Stimulated activated CD8-positive, alpha-beta memory T cell treated with anti-CD3 and anti-CD28 coated beads, Interleukin-4, amount 100 ng/mL, for 4 hours (primary cell): ENCODE data around the gene PNPLA2.

ENCODE experiments used
- DNase-seq, 2 donors: peaks; one replicate each; pipeline ENCODE4 v3.0.0-alpha.2; 2020; ENCODE audit warnings: low read depth in 2 of 2, low spot score in 1 of 2

Gene PNPLA2

GRCh38 chr11:818396-819128 is at the start of gene PNPLA2:
Gene PNPLA2, plus strand, starts transcription at chr11:818914. Its CDS starts 805 bp downstream, at chr11:819719.
- DNase-seq = no peak

GRCh38 chr11:769887-770641 is 48.6 kb upstream of the PNPLA2 start:
- no peak for DNase-seq

DNA sequence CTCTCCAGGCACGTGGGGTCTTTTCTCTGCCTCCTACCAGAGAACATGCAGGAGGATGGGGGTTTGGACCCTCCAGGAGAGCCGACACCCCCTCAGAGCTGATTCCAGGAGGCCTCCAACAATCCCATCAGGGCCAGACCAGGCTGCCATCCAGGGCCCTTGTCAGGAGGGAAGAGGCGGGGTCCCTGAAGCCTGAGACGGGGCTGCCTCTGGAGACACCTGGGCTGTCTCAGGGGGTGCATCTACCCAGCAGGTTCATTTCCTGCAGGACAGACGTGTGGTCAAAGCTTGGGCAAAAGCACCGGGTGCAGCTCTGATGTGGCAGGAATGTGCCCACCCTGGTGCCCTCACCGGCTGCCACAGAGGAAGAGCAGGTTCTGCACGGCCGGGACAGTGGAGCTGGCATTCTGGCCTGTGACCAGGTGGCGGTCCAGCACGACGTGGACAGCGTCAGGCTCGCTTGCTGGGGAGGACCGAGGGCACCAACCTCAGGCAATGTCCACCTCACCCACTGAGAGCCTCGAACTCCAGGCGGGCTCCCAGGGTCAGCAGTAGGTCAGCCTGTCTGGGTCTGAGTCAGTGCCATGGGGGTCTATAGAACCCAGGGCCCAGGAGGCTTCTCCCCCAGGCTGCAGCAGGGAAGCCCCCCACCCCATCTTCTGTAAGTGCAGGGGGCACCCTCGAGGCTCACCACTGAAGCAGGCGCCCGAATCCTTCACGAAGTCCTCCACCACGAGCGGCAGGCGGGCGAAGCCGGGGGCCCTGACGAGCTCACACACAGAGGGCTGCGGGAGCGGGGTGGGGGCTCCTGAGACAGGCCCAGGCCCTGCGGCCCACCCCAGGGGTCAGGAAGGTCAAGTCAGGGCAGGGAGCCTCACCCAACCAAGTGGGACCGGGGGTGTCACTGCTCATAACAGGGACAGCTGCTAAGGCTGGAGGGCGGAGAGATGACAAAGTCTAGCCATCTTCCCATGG is 47.8 kb upstream of the PNPLA2 start:
- DNase-seq = no peak

GRCh38 chr11:771617-772204 is 47.0 kb upstream of the PNPLA2 start:
- no peak for DNase-seq

- no peak for DNase-seq
These were observed 46.0 kb upstream of the PNPLA2 start for GRCh38 chr11:772429-773390.

GRCh38 chr11:773425-773824 is 45.3 kb upstream of the PNPLA2 start:
- no peak for DNase-seq

GRCh38 chr11:773830-774229 is 44.9 kb upstream of the PNPLA2 start:
- no peak for DNase-seq

DNA sequence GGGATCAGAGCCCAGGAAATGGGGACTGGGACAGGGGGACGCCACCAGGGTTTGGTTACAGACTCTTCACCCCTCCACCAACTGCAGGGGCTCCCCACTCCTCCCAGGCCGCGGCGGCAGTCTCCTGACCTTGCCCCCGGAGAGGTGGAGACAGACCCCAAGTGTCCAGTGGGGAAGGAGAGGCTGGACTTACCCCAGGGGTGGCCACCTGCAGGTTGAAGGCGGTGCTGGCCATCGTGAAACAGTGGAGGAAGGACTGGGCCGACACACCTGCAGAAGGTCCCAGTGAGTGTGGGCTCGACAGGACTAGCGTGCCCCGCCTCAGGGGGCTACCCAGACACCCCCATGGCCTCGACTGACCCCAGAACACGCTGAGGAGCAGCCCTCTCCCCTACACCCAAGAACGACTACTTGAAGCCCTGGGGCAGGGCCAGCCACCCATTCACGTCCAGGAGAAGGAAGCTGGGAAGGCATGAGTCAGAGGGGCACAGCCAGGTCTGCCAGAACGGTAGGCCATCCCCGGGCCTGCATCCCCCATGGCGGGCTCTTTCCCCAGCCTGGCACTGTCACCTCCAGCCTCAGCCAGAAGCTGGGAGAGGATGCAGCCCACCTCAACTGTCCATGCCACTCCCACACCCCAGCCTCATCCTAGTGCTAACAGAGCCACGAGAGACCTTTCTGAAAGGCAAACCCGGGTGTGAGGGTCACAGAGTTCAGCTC is 43.7 kb upstream of the PNPLA2 start:
- DNase-seq = no peak

DNA sequence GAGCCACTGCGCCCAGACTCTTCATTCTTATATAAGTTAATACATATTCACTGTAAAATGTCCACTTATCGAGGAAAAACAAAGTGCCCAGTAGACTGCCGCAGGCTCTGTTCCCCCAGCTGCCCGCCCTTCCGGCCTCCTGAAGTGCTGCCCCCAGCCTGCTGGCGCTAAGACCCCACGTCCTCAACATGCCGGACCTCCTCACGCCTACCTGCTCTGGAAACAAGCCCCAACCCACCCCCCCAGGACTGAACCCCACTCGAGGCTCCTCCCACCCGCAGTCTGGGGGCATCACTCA is 42.5 kb upstream of the PNPLA2 start:
- DNase-seq = no peak

- DNase-seq = no peak
These were observed 42.0 kb upstream of the PNPLA2 start for GRCh38 chr11:776561-777287.

- peak; percentile 82 to 85 for DNase-seq
These were observed 41.1 kb upstream of the PNPLA2 start, which contains the start of gene GATD1 for GRCh38 chr11:777288-778255. Gene GATD1, minus strand, starts transcription at chr11:777487. Its CDS starts 25 bp downstream, at chr11:777462.

DNA sequence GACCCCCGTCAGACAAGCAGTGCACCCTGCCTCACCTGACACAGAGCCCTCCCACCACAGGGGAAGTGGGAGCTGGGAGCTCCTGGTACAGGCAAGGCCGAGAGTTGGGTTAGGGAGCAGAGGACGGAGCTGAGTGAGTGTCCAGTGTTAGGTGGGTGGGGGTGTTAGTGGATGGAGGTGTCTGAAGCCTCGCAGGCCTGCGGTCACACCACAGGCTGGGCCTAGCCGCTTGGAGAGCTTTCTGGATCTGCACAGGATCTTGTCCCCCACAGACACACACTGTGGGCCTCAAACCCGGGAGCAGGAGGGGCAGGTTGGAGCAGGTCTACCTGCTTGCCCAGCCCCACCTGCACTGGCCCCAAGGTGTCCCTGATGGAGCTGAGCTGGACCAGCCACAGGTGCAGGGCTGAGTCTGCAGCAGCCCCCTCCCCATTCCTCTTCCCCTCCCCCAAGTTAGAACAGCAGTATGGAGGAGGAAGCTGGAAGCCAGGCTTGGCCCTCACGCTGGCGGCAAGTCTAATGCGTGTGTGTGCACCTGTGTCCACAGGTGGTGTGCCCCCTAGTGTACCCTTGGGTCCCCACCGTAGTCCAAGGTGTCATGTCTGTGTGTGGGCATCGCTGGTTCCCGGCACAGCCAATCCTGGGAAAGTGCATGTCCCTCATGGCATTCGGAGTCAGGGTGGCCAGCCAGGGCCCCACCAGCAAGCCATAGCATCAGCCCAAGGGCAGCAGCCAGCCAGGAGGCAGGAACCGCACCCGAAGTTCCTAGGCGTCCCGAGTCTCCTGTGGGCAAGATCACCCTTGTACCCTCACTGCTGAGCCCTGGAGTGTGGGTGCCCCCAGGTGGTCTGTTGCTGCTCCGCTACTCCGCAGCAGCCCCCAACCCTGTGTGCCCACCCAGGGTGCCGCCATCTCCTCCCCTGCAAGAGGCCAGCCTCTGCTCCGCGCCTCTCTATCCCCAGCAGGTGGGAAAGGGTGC is 39.4 kb upstream of the PNPLA2 start:
- no peak for DNase-seq

DNA sequence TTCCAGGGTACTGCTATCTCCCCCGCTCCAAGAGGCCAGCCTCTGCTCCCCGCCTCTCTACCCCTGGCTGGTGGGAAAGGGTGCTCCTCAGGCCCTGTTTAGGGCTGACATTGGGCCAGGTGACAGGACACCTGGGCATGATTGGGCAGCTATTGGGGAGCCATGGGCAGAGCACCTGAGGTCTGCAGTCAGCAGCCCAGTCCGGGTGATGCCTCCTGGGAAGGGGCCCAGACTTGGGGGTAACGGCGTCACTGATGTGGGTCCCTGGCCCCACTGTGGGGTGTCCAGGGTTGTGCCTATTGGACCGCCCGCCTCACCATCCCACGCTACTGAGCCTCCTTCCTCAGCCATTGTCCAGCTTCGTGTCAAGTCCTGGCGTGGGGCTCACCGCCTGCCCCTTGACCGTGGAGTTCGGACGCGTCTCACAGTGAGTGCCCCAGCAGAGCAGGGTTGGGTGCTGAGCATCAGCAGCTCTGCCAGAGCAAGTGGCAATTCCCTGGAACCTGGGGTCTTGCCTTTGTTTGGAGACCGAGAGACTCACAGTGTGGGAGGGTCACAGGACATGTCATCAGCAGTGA is 38.7 kb upstream of the PNPLA2 start:
- DNase-seq = no peak

DNA sequence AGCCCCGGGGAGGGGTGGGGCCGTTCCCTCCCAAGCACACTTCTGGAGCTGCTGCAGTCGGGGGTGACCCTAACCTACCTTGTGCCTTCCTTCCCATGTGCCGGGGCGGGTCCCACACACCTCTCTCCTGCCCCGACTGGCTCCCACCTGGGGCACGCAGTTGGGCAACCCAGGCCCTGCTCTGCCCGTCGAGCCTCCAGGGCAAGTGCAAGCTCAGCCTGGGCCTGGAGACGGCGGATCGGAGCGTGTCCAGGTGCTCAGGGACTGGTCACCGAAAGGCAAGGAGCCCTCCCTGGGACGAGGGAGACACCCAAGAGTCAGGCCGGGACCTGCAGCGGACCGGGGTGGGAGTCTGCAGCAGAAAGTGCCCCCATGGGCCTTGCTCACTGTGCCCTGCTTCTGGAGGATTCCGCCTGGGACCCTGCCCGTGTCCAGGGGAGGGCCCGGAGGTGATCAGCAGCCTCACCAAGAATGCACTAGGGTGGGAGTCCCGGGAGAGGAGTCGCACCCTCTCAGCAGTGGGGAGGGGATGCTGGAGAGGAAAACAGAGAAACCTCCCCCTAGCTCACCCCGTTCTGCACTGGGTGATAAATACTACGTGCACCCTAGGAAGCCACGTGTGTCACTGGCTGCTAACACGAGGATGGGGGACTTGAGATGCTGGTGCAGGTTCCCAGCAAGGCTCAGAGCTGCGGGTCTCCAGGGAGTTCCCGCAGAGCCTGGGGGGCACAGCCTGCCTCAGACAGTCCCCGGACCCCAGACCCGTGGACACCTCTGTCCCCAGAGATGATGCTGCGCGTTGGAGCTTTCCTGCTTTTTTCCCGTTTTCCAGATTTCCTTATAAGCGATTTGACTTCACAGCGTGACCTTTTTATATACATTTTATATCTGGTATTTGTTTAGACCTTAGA is 36.2 kb upstream of the PNPLA2 start:
- no peak for DNase-seq

GRCh38 chr11:783581-784015 is 35.1 kb upstream of the PNPLA2 start:
- no peak for DNase-seq
